Left ventricle myocardium inferior (tissue), 1 donor: Measurements from ENCODE around the gene CENPA. TPM values are rescaled to one million over a fixed set of nuclear protein-coding genes. Genes with fewer than 3 reads are reported as not detected.
"Not testable (repeated sequence)": the region's sequence is repeated elsewhere in the genome, so short reads cannot be mapped to it uniquely, and the experiment has no call there.

ENCODE experiments used
- DNase-seq: peaks from one replicate; pipeline ENCODE4 v3.0.0-alpha.2; 2020
- H3K27ac ChIP-seq: fragments of 200-600 bp; replicated peaks from 2 replicates; pipeline ENCODE4 v1.8.0; 2021
- H3K27me3 ChIP-seq: fragments of 200-600 bp; 2 replicates; pipeline ENCODE4 v1.8.0; 2021; ENCODE audit warnings: low read depth
- H3K36me3 ChIP-seq: fragments of 200-600 bp; 2 replicates; pipeline ENCODE4 v1.8.0; 2021
- H3K4me1 ChIP-seq: fragments of 200-600 bp; 2 replicates; pipeline ENCODE4 v1.8.0; 2021
- H3K4me3 ChIP-seq: fragments of 200-600 bp; 2 replicates; pipeline ENCODE4 v1.8.0; 2021; ENCODE audit warnings: mild to moderate bottlenecking, moderate library complexity
- H3K9me3 ChIP-seq: fragments of 200-600 bp; replicated peaks from 2 replicates; pipeline ENCODE4 v1.8.0; 2021
- CTCF ChIP-seq: fragments of 200-600 bp; IDR thresholded peaks from 2 replicates; pipeline ENCODE4 v1.8.0; 2021; ENCODE audit warnings: antibody characterized with exemption, mild to moderate bottlenecking, borderline replicate concordance
- intact Hi-C: fragments of 100-400 bp; cut with micrococcal nuclease; formaldehyde crosslinking; loops from one replicate; pipeline ENCODE4 v1.11.0; 2022
- total RNA-seq: library from RNA; stranded (reverse); fragmentation: NEBNext Ultra II Directional; extraction: Animal tissue kit (Norgen Biotek cat#: 25700); gene quantifications from one replicate; pipeline ENCODE4 v1.2.1, GENCODE V29; 2021
- donor health status: DM: no; HTN: yes; CAD: no; lungs with severe emphysema.

The CENPA gene
- total RNA-seq, 1 donor from 2014 or later: 2.5 TPM

- H3K4me3 ChIP-seq: no peak overlapping the region
- H3K27ac ChIP-seq: no peak overlapping the region
- H3K36me3 ChIP-seq: no peaks in the 10 kb centered on the region
- no peaks in the 10 kb centered on the region for H3K9me3 ChIP-seq
- H3K4me1 ChIP-seq: no peaks in the 10 kb centered on the region
- no peaks in the 10 kb centered on the region for H3K27me3 ChIP-seq
- no peak for TF ChIP-seq CTCF
- intact Hi-C loops: loop anchor here (2.0 kb wide), 1 partner anchor 142 kb away; no protein-coding TSS in a partner anchor
- no peak for DNase-seq
Measured at GRCh38 chr2:26746934-26747333, 38.9 kb upstream of the CENPA start.

GRCh38 chr2:26749787-26750420 lies 36.0 kb upstream of the CENPA start:
- H3K27me3 ChIP-seq, DNase-seq, H3K27ac ChIP-seq, H3K4me3 ChIP-seq, H3K36me3 ChIP-seq, H3K4me1 ChIP-seq, H3K9me3 ChIP-seq, intact Hi-C loops: not testable (repeated sequence)

- H3K4me1 ChIP-seq, H3K36me3 ChIP-seq, DNase-seq, intact Hi-C loops, H3K27me3 ChIP-seq, H3K9me3 ChIP-seq, H3K4me3 ChIP-seq, H3K27ac ChIP-seq: not testable (repeated sequence)
Measured at GRCh38 chr2:26750467-26750866, 35.4 kb upstream of the CENPA start.

GRCh38 chr2:26752656-26753055 lies 33.2 kb upstream of the CENPA start:
- no peak for TF ChIP-seq CTCF
- intact Hi-C loops: no loop called here
- H3K9me3 ChIP-seq: no peaks in the 10 kb centered on the region
- H3K4me1 ChIP-seq: peaks cover 4% of the 10 kb centered on the region
- no peak for DNase-seq
- H3K27me3 ChIP-seq: no peaks in the 10 kb centered on the region
- H3K27ac ChIP-seq: no peak overlapping the region
- H3K4me3 ChIP-seq: no peak overlapping the region
- H3K36me3 ChIP-seq: no peaks in the 10 kb centered on the region

- Histone ChIP-seq H3K9me3 (no peaks in the 10 kb centered on the region), H3K36me3 (no peaks in the 10 kb centered on the region), H3K27me3 (no peaks in the 10 kb centered on the region), H3K4me1 (peaks cover 15% of the 10 kb centered on the region), H3K4me3 (no peak overlapping the region), H3K27ac (no peak overlapping the region)
- TF ChIP-seq CTCF: no peak
- no peak for DNase-seq
- intact Hi-C loops: no loop called here
Measured at GRCh38 chr2:26754539-26754938, 31.3 kb upstream of the CENPA start.

- H3K27ac ChIP-seq: no peak overlapping the region
- DNase-seq: no peak
- H3K36me3 ChIP-seq: no peaks in the 10 kb centered on the region
- intact Hi-C loops: no loop called here
- no peaks in the 10 kb centered on the region for H3K9me3 ChIP-seq
- no peak overlapping the region for H3K4me3 ChIP-seq
- no peaks in the 10 kb centered on the region for H3K27me3 ChIP-seq
- peaks cover 15% of the 10 kb centered on the region for H3K4me1 ChIP-seq
- TF ChIP-seq CTCF: no peak
Measured at GRCh38 chr2:26754972-26755670, 30.7 kb upstream of the CENPA start.
